ENCODE data around the gene ISG15. TPM values are rescaled to one million over a fixed set of nuclear protein-coding genes. Genes with fewer than 3 reads are reported as not detected.

ISG15 gene
- total and polyA plus RNA-seq, 9 of the 15 experiments (the other 6 are each of a cell fraction or from before 2014, with no cell fraction given) = 0.40 to 58.3 (median 12.2) TPM

DNA sequence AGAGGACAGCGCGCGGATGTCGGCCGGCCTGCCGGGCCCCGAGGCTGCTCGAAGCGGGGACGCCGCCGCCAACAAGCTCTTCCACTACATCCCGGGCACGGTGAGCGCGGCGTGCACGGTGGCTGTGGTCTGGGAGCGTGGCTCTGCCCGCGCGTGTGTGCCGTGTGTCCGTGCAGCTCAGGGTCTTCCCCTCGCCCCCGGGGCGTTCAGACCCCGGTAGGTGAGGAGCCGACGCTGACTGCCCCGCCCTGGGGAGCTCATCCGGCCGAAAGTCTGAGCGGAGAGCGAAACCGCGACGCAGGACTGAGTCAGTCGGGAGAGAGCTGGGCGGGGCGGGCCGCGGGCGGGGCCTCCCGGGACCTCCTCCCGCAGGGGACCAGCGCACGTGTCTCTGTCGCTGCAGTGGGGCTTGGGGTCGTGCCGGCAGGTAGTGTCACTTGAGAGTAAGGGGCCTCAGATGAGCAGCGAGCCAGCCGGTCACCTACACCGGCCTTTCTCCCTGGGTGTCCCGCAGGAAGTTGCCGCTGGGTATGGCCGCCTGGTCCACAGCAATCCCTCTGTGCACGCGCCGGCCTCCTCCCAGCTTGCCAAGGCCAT lies 46.5 kb upstream of the ISG15 start (continued):
- TF ChIP-seq HES1 (IDR thresholded peaks at IDR 0.05; ENCODE audit: low read depth) = no peak
- no peak; the same call in 1 of the 2 replicates for TF ChIP-seq DPF2 (IDR thresholded peaks at IDR 0.05)
- TF ChIP-seq, protein P1, sequence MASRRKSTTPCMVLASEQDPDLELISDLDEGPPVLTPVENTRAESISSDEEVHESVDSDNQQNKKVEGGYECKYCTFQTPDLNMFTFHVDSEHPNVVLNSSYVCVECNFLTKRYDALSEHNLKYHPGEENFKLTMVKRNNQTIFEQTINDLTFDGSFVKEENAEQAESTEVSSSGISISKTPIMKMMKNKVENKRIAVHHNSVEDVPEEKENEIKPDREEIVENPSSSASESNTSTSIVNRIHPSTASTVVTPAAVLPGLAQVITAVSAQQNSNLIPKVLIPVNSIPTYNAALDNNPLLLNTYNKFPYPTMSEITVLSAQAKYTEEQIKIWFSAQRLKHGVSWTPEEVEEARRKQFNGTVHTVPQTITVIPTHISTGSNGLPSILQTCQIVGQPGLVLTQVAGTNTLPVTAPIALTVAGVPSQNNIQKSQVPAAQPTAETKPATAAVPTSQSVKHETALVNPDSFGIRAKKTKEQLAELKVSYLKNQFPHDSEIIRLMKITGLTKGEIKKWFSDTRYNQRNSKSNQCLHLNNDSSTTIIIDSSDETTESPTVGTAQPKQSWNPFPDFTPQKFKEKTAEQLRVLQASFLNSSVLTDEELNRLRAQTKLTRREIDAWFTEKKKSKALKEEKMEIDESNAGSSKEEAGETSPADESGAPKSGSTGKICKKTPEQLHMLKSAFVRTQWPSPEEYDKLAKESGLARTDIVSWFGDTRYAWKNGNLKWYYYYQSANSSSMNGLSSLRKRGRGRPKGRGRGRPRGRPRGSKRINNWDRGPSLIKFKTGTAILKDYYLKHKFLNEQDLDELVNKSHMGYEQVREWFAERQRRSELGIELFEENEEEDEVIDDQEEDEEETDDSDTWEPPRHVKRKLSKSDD (conservative IDR thresholded peaks at IDR 0.05; ENCODE audit: low read length) = no peak
- TF ChIP-seq, protein P2, sequence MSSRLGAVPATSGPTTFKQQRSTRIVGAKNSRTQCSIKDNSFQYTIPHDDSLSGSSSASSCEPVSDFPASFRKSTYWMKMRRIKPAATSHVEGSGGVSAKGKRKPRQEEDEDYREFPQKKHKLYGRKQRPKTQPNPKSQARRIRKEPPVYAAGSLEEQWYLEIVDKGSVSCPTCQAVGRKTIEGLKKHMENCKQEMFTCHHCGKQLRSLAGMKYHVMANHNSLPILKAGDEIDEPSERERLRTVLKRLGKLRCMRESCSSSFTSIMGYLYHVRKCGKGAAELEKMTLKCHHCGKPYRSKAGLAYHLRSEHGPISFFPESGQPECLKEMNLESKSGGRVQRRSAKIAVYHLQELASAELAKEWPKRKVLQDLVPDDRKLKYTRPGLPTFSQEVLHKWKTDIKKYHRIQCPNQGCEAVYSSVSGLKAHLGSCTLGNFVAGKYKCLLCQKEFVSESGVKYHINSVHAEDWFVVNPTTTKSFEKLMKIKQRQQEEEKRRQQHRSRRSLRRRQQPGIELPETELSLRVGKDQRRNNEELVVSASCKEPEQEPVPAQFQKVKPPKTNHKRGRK (tag; IDR thresholded peaks at IDR 0.05) = no peak
- TF ChIP-seq ZBTB17 (CRISPR knock-in tag; IDR thresholded peaks at IDR 0.05) = 0 out of 2 replicates have a peak, but pooled peaks have one; percentile 44
- TF ChIP-seq SRSF1 (IDR thresholded peaks at IDR 0.05; ENCODE audit: low read depth, low read length) = no peak
- TF ChIP-seq ZFX (CRISPR knock-in tag; IDR thresholded peaks at IDR 0.05) = peak; percentile 85
- TF ChIP-seq, protein P3, sequence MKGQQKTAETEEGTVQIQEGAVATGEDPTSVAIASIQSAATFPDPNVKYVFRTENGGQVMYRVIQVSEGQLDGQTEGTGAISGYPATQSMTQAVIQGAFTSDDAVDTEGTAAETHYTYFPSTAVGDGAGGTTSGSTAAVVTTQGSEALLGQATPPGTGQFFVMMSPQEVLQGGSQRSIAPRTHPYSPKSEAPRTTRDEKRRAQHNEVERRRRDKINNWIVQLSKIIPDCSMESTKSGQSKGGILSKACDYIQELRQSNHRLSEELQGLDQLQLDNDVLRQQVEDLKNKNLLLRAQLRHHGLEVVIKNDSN (CRISPR knock-in tag; IDR thresholded peaks at IDR 0.05) = no peak; the same call in 1 of the 2 replicates
- TF ChIP-seq GTF3C2 (IDR thresholded peaks at IDR 0.05; ENCODE audit: borderline replicate concordance, extremely low read depth, insufficient read length) = no peak
- TF ChIP-seq, protein P4, sequence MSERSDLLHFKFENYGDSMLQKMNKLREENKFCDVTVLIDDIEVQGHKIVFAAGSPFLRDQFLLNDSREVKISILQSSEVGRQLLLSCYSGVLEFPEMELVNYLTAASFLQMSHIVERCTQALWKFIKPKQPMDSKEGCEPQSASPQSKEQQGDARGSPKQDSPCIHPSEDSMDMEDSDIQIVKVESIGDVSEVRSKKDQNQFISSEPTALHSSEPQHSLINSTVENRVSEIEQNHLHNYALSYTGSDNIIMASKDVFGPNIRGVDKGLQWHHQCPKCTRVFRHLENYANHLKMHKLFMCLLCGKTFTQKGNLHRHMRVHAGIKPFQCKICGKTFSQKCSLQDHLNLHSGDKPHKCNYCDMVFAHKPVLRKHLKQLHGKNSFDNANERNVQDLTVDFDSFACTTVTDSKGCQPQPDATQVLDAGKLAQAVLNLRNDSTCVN (CRISPR knock-in tag; IDR thresholded peaks at IDR 0.05) = no peak
- TF ChIP-seq PBX2 (CRISPR knock-in tag; IDR thresholded peaks at IDR 0.05; ENCODE audit: low read depth) = no peak
- TF ChIP-seq PBX2 (tag; conservative IDR thresholded peaks at IDR 0.05; ENCODE audit: low read depth) = no peak
- peak; percentile 18; the same call in 1 of the 2 replicates for TF ChIP-seq E2F3 (CRISPR knock-in tag; IDR thresholded peaks at IDR 0.05)
